ENCODE data around the gene ZNF385B.

ZNF385B gene

GRCh38 chr2:179422037-179422643, 439.3 kb downstream of the ZNF385B start:
- DNase-seq (ENCODE audit: insufficient read length, low spot score) (peak; percentile 32), FAIRE-seq (no peak)

- FAIRE-seq: no peak
- DNase-seq (ENCODE audit: insufficient read length, low spot score): no peak
Measured at GRCh38 chr2:179417436-179417949, 443.9 kb downstream of the ZNF385B start.

GRCh38 chr2:179412112-179412511, 449.3 kb downstream of the ZNF385B start:
- DNase-seq (ENCODE audit: insufficient read length, low spot score) (no peak), FAIRE-seq (no peak)

- FAIRE-seq (peak; percentile 63), DNase-seq (ENCODE audit: insufficient read length, low spot score) (peak; percentile 38)
Measured at GRCh38 chr2:179410552-179411356, 450.7 kb downstream of the ZNF385B start.

GRCh38 chr2:179403624-179404023, 457.8 kb downstream of the ZNF385B start:
- DNase-seq (ENCODE audit: insufficient read length, low spot score): no peak
- no peak for FAIRE-seq

- FAIRE-seq: no peak
- no peak for DNase-seq (ENCODE audit: insufficient read length, low spot score)
Measured at GRCh38 chr2:179393481-179393880, 467.9 kb downstream of the ZNF385B start.
